K562 (cell line): ENCODE data around the gene GDF15. TPM values are rescaled to one million over a fixed set of nuclear protein-coding genes. Genes with fewer than 3 reads are reported as not detected.
A peak's percentile ranks its signal among the peaks of the same experiment; 100 is the strongest.

Experiments used
- ARNT ChIP-seq, 2 experiments: fragments of 450-650 bp; IDR thresholded peaks; 2 replicates each; pipeline ENCODE4 v1.6.1; 2016; ENCODE audit warnings: mild to moderate bottlenecking in 1 of 2
- HDAC3 ChIP-seq: fragments of 450-650 bp; IDR thresholded peaks from 2 replicates; pipeline ENCODE4 v1.6.1; 2018; ENCODE audit warnings: borderline replicate concordance, mild to moderate bottlenecking, moderate library complexity; ENCODE audit not compliant: partially characterized antibody
- KDM5B ChIP-seq: fragments of 200-600 bp; sonication (generic); IDR thresholded peaks from 2 replicates; pipeline ENCODE4 v1.6.1; 2012; ENCODE audit warnings: low read depth, mild to moderate bottlenecking, moderate library complexity, low read length, control low read depth, inconsistent platforms; ENCODE audit not compliant: insufficient replicate concordance
- LCOR ChIP-seq: sonication (generic); formaldehyde crosslinking; IDR thresholded peaks from 2 replicates; pipeline ENCODE4 v1.8.0; 2022; ENCODE audit warnings: mild to moderate bottlenecking, missing genetic modification reagents
- MIER1 ChIP-seq: fragments of 450-650 bp; IDR thresholded peaks from 2 replicates; pipeline ENCODE4 v1.6.1; 2016; ENCODE audit warnings: antibody characterized with exemption, mild to moderate bottlenecking, low read depth
- NR2C2 ChIP-seq, 2 experiments: fragments of 200-800 bp in 1 of 2; sonication (Bioruptor generic) in 1 of 2; sonication (generic) in 1 of 2; formaldehyde crosslinking in 1 of 2; IDR thresholded peaks; 2 replicates each; pipeline versions ENCODE4 v1.6.1 to v1.8.0; 2016 to 2022; ENCODE audit warnings: mild to moderate bottlenecking in 1 of 2, missing compliant biosample characterization in 1 of 2, missing genetic modification characterization in 1 of 2, missing genetic modification reagents in 1 of 2
- USF1 ChIP-seq: sonication (generic); formaldehyde crosslinking; IDR thresholded peaks from 2 replicates; pipeline ENCODE4 v1.9.0; 2022; ENCODE audit warnings: mild to moderate bottlenecking, missing genetic modification reagents
- ZNF133 ChIP-seq: fragments of 250-450 bp; sonication (Bioruptor Pico); IDR thresholded peaks from 2 replicates; pipeline ENCODE4 v1.4.0; 2020; ENCODE audit warnings: mild to moderate bottlenecking
- ZNF197 ChIP-seq: fragments of 200-800 bp; sonication (Bioruptor generic); IDR thresholded peaks from 2 replicates; pipeline ENCODE4 v1.6.1; 2016; ENCODE audit warnings: low read depth, missing genetic modification characterization, missing compliant biosample characterization
- polyA plus RNA-seq, 8 experiments: library from polyadenylated mRNA; depleted of rRNA in 4 of 8; stranded (reverse) in 5 of 8; unstranded in 3 of 8; fragments of >200 nt; fragmentation: Nextera tagmentation in 2 of 8; fragmentation: Illumina TruSeq in 1 of 8; extraction: Ambion mirVana in 2 of 8; extraction: Trizol in 1 of 8; gene quantifications; 2 replicates each; pipeline versions ENCODE4 v1.2.1 to v1.2.3, GENCODE V29; 2011 to 2014; ENCODE audit warnings: inconsistent platforms in 1 of 8, missing spikeins in 1 of 8
- total RNA-seq, 7 experiments: library from RNA; depleted of rRNA in 6 of 7; stranded (reverse); fragments of >200 nt in 6 of 7; fragmentation: Illumina TruSeq in 2 of 7; extraction: Trizol in 2 of 7; gene quantifications; 2 replicates each; pipeline versions ENCODE4 v1.2.1 to v1.2.3, GENCODE V29; 2011 to 2021; ENCODE audit warnings: low replicate concordance in 1 of 7
- TF ChIP-seq, protein P1 (sequence below): fragments of 450-650 bp; IDR thresholded peaks from 2 replicates; pipeline ENCODE4 v1.6.1; 2016; ENCODE audit warnings: low read depth
- TF ChIP-seq, protein P2 (sequence below): sonication (generic); formaldehyde crosslinking; IDR thresholded peaks from 2 replicates; pipeline ENCODE4 v1.8.1; 2023; ENCODE audit warnings: missing genetic modification reagents, mild to moderate bottlenecking, borderline replicate concordance

GDF15 gene
- total and polyA plus RNA-seq, 9 of the 15 experiments (the other 6 are each of a cell fraction or from before 2014, with no cell fraction given), result 2.3 to 82.4 (median 12.5) TPM

- TF ChIP-seq, protein P1, sequence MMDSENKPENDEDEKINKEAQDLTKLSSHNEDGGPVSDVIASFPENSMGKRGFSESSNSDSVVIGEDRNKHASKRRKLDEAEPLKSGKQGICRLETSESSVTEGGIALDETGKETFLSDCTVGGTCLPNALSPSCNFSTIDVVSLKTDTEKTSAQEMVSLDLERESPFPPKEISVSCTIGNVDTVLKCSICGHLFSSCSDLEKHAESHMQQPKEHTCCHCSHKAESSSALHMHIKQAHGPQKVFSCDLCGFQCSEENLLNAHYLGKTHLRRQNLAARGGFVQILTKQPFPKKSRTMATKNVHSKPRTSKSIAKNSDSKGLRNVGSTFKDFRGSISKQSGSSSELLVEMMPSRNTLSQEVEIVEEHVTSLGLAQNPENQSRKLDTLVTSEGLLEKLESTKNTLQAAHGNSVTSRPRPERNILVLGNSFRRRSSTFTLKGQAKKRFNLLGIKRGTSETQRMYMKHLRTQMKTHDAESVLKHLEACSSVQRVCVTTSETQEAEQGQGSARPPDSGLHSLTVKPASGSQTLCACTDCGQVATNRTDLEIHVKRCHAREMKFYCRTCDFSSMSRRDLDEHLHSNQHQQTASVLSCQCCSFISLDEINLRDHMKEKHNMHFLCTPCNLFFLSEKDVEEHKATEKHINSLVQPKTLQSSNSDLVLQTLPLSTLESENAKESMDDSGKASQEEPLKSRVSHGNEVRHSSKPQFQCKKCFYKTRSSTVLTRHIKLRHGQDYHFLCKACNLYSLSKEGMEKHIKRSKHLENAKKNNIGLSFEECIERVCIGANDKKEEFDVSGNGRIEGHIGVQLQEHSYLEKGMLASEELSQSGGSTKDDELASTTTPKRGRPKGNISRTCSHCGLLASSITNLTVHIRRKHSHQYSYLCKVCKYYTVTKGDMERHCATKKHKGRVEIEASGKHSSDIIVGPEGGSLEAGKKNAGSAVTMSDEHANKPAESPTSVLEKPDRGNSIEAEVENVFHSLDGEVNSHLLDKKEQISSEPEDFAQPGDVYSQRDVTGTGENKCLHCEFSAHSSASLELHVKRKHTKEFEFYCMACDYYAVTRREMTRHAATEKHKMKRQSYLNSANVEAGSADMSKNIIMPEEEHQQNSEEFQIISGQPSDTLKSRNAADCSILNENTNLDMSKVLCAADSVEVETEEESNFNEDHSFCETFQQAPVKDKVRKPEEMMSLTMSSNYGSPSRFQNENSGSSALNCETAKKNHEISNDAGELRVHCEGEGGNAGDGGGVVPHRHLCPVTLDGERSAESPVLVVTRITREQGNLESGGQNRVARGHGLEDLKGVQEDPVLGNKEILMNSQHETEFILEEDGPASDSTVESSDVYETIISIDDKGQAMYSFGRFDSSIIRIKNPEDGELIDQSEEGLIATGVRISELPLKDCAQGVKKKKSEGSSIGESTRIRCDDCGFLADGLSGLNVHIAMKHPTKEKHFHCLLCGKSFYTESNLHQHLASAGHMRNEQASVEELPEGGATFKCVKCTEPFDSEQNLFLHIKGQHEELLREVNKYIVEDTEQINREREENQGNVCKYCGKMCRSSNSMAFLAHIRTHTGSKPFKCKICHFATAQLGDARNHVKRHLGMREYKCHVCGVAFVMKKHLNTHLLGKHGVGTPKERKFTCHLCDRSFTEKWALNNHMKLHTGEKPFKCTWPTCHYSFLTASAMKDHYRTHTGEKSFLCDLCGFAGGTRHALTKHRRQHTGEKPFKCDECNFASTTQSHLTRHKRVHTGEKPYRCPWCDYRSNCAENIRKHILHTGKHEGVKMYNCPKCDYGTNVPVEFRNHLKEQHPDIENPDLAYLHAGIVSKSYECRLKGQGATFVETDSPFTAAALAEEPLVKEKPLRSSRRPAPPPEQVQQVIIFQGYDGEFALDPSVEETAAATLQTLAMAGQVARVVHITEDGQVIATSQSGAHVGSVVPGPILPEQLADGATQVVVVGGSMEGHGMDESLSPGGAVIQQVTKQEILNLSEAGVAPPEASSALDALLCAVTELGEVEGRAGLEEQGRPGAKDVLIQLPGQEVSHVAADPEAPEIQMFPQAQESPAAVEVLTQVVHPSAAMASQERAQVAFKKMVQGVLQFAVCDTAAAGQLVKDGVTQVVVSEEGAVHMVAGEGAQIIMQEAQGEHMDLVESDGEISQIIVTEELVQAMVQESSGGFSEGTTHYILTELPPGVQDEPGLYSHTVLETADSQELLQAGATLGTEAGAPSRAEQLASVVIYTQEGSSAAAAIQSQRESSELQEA, result no peak
- TF ChIP-seq MIER1 (0 out of 2 replicates have a peak, but pooled peaks have one; percentile 13), ARNT (IDR thresholded peaks at IDR 0.05) (peak in 1 of 2 experiments; percentile 28; a peak in 1 of 4 replicates), ZNF197 (CRISPR knock-in tag) (no peak), USF1 (peak; percentile 96), KDM5B (peak; percentile 39), LCOR (CRISPR knock-in tag) (peak; percentile 31), HDAC3 (peak; percentile 25), ZNF133 (CRISPR knock-in tag) (no peak), NR2C2 (CRISPR knock-in tag; IDR thresholded peaks at IDR 0.05) (0 out of 2 replicates have a peak, but pooled peaks have one; percentile 20), NR2C2 (tag; IDR thresholded peaks at IDR 0.05) (peak; percentile 84)
- TF ChIP-seq, protein P2, sequence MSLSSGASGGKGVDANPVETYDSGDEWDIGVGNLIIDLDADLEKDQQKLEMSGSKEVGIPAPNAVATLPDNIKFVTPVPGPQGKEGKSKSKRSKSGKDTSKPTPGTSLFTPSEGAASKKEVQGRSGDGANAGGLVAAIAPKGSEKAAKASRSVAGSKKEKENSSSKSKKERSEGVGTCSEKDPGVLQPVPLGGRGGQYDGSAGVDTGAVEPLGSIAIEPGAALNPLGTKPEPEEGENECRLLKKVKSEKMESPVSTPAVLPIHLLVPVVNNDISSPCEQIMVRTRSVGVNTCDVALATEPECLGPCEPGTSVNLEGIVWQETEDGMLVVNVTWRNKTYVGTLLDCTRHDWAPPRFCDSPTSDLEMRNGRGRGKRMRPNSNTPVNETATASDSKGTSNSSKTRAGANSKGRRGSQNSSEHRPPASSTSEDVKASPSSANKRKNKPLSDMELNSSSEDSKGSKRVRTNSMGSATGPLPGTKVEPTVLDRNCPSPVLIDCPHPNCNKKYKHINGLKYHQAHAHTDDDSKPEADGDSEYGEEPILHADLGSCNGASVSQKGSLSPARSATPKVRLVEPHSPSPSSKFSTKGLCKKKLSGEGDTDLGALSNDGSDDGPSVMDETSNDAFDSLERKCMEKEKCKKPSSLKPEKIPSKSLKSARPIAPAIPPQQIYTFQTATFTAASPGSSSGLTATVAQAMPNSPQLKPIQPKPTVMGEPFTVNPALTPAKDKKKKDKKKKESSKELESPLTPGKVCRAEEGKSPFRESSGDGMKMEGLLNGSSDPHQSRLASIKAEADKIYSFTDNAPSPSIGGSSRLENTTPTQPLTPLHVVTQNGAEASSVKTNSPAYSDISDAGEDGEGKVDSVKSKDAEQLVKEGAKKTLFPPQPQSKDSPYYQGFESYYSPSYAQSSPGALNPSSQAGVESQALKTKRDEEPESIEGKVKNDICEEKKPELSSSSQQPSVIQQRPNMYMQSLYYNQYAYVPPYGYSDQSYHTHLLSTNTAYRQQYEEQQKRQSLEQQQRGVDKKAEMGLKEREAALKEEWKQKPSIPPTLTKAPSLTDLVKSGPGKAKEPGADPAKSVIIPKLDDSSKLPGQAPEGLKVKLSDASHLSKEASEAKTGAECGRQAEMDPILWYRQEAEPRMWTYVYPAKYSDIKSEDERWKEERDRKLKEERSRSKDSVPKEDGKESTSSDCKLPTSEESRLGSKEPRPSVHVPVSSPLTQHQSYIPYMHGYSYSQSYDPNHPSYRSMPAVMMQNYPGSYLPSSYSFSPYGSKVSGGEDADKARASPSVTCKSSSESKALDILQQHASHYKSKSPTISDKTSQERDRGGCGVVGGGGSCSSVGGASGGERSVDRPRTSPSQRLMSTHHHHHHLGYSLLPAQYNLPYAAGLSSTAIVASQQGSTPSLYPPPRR, result 0 out of 2 replicates have a peak, but pooled peaks have one; percentile 30
These were observed 44.7 kb upstream of the GDF15 start (continued) for GRCh38 chr19:18340990-18341868.
